Stimulated activated CD8-positive, alpha-beta memory T cell treated with anti-CD3 and anti-CD28 coated beads, Interleukin-15, amount 100 ng/mL, for 24 hours (primary cell): ENCODE results near the gene RS1.
A peak's percentile ranks its signal among the peaks of the same experiment; 100 is the strongest.

ENCODE experiments used
- DNase-seq: peaks from one replicate; pipeline ENCODE4 v3.0.0-alpha.2; 2020; ENCODE audit warnings: low read depth

The RS1 gene

GRCh38 chrX:18672008-18672407 lies at the start of gene RS1:
TSS of gene RS1 (minus strand) at chrX:18672108. CDS start at chrX:18672068, 40 bp downstream.
- DNase-seq = no peak

GRCh38 chrX:18719852-18720251 lies 47.9 kb upstream of the RS1 start:
- no peak for DNase-seq

GRCh38 chrX:18714910-18715309 lies 43.0 kb upstream of the RS1 start:
- no peak for DNase-seq

GRCh38 chrX:18709833-18710232 lies 37.9 kb upstream of the RS1 start:
- DNase-seq = no peak

GRCh38 chrX:18707426-18708049 lies 35.6 kb upstream of the RS1 start, which contains the start of gene PPEF1:
TSS of gene PPEF1 (plus strand) at chrX:18707645. CDS start at chrX:18707781, 136 bp downstream.
- DNase-seq = no peak

GRCh38 chrX:18702362-18703195 lies 30.7 kb upstream of the RS1 start:
- no peak for DNase-seq

- DNase-seq = no peak
Observed at GRCh38 chrX:18701621-18702361, 29.9 kb upstream of the RS1 start.

- DNase-seq = no peak
Observed at GRCh38 chrX:18698737-18699650, 27.1 kb upstream of the RS1 start.

GRCh38 chrX:18696653-18697052 lies 24.7 kb upstream of the RS1 start:
- DNase-seq = no peak

GRCh38 chrX:18692541-18692940 lies 20.6 kb upstream of the RS1 start:
- DNase-seq = no peak

- no peak for DNase-seq
Observed at GRCh38 chrX:18691431-18691830, 19.5 kb upstream of the RS1 start.

- DNase-seq = no peak
Observed at GRCh38 chrX:18687856-18688495, 16.1 kb upstream of the RS1 start.

GRCh38 chrX:18682979-18683387 lies 11.1 kb upstream of the RS1 start:
- DNase-seq = no peak

GRCh38 chrX:18681996-18682395 lies 10.1 kb upstream of the RS1 start:
- no peak for DNase-seq

GRCh38 chrX:18677161-18677869 lies 5.4 kb upstream of the RS1 start:
- no peak for DNase-seq

GRCh38 chrX:18676470-18676869 lies 4.6 kb upstream of the RS1 start:
- DNase-seq = no peak

- no peak for DNase-seq
Observed at GRCh38 chrX:18676050-18676449, 4.1 kb upstream of the RS1 start.

GRCh38 chrX:18674788-18675735 lies 3.2 kb upstream of the RS1 start:
- peak; percentile 48 for DNase-seq

GRCh38 chrX:18674417-18674787 lies 2.5 kb upstream of the RS1 start:
- DNase-seq = peak; percentile 1
